Heart left ventricle (tissue), 16 donors: Measurements from ENCODE around the gene PURB. TPM values are rescaled to one million over a fixed set of nuclear protein-coding genes. Genes with fewer than 3 reads are reported as not detected.
"Not testable (repeated sequence)": the region's sequence is repeated elsewhere in the genome, so short reads cannot be mapped to it uniquely, and the experiment has no call there.

ENCODE experiments used
- ATAC-seq, 4 donors: fragments of 200-7000 bp; cut with Tn5 transposase; one replicate each; pipeline ENCODE4 v1.9.1; 2020 to 2022; ENCODE audit warnings: moderate library complexity in 4 of 4, mild to moderate bottlenecking in 3 of 4, moderate number of reproducible peaks in 1 of 4
- DNase-seq, 5 donors: peaks; one replicate each; pipeline ENCODE4 v3.0.0-alpha.2; 2020
- H3K27ac ChIP-seq, 12 donors: fragments of 200-600 bp; sonication (generic) in 4 of 12; one replicate each; pipeline versions ENCODE4 v1.5.0 to v1.8.0; 2016 to 2022; ENCODE audit warnings: mild to moderate bottlenecking in 2 of 12
- H3K27me3 ChIP-seq, 9 donors: fragments of 200-600 bp; sonication (generic) in 2 of 9; one replicate each; pipeline versions ENCODE4 v1.5.1 to v1.8.0; 2016 to 2022; ENCODE audit warnings: mild to moderate bottlenecking in 3 of 9
- H3K36me3 ChIP-seq, 9 donors: fragments of 200-600 bp; sonication (generic) in 2 of 9; one replicate each; pipeline versions ENCODE4 v1.5.0 to v1.8.0; 2018 to 2022; ENCODE audit warnings: mild to moderate bottlenecking in 2 of 9
- H3K4me1 ChIP-seq, 12 donors: fragments of 200-600 bp; sonication (generic) in 4 of 12; one replicate each; pipeline versions ENCODE4 v1.5.0 to v1.8.0; 2016 to 2022; ENCODE audit warnings: mild to moderate bottlenecking in 3 of 12
- H3K4me3 ChIP-seq, 12 donors: fragments of 200-600 bp; sonication (generic) in 4 of 12; one replicate each; pipeline versions ENCODE4 v1.5.0 to v1.8.0; 2017 to 2022; ENCODE audit warnings: mild to moderate bottlenecking in 9 of 12, moderate library complexity in 4 of 12
- H3K9me3 ChIP-seq, 12 donors: fragments of 200-600 bp; sonication (generic) in 4 of 12; one replicate each; pipeline versions ENCODE4 v1.5.0 to v1.8.0; 2016 to 2022; ENCODE audit warnings: mild to moderate bottlenecking in 1 of 12
- CTCF ChIP-seq, 12 donors: fragments of 200-600 bp; sonication (generic) in 4 of 12; IDR thresholded peaks; one replicate each; pipeline versions ENCODE4 v1.5.0 to v1.8.0; 2018 to 2022; ENCODE audit warnings: antibody characterized with exemption in 12 of 12, mild to moderate bottlenecking in 5 of 12
- POLR2A ChIP-seq, 2 donors: fragments of 450-650 bp; IDR thresholded peaks; one replicate each; pipeline ENCODE4 v1.6.1; 2017; ENCODE audit warnings: antibody characterized with exemption in 2 of 2, mild to moderate bottlenecking in 2 of 2, moderate library complexity in 2 of 2
- WGBS, 4 donors: extraction: QIAGEN DNeasy Blood & Tissue Kit in 2 of 4; methylation state at CpG; one replicate each; pipeline versions ENCODE4 v1.1.5 to v1.1.7; 2013 to 2018; 5-methylcytosine and 5-hydroxymethylcytosine counted together
- intact Hi-C, 10 donors: fragments of 100-400 bp; cut with DNase I; formaldehyde crosslinking; loops; one replicate each; pipeline versions ENCODE4 v1.11.1 to v1.14.2; 2022
- polyA plus RNA-seq, 2 donors: library from polyadenylated mRNA; stranded (reverse); fragments of 200-250 nt; gene quantifications; one replicate each; pipeline ENCODE4 v1.2.3, GENCODE V29; 2013
- total RNA-seq, 9 donors: library from RNA; depleted of rRNA in 2 of 9; stranded (reverse); fragments of >200 nt in 2 of 9; fragmentation: NEBNext Ultra II Directional in 3 of 9; extraction: Animal tissue kit (Norgen Biotek cat#: 25700) in 3 of 9; gene quantifications; one replicate each; pipeline versions ENCODE4 v1.1.0 to v1.2.4, GENCODE V29; 2016 to 2023
- donor health status: ischemic (EF 13 %, LVEDD 7.1; RV severe dilation, severe dysfunction).
- donor health status: healthy with polysubstance abuse.
- donor health status: DM: no; HTN: yes; CAD: no.
- donor health status: DM: no; HTN: no; CAD: no.
- donor health status: ischemic (EF 25% LVEDD 6.9; RV normal size, moderate dysfunction).
- donor health status: ischemic (EF 25% LVEDD 5.7; RV mildly dilated, moderate dysfunction).
- donor health status: healthy.
- donor health status: DM: yes; HTN: yes; CAD: no.
- donor health status: ischemic (EF 35%, LVEDD 5.7; RV mildly dilated, moderate dysfunction).
- donor health status: nonischemic (EF 11% LVEDD 7.7; RV severe dilation, severe dysfunction).
- donor health status: DM: yes; HTN: yes; CAD: no.
- donor health status: PGD.
- donor health status: ischemic (EF 29% LVEDD 5.4; RV normal size, mild dysfunction).
- donor health status: nonischemic (EF 23%, LVEDD 6.1; RV moderate dilation, normal function).

The PURB gene
- total and polyA plus RNA-seq, 11 donors, result 5.5 to 19.4 (median 15.7) TPM

- DNase-seq, result peak; percentile 100
- intact Hi-C loops, result loop anchor here (1.0 to 10.0 kb wide), 15 partner anchors 34 to 357 kb away; partner anchors contain the start of genes PPIA (in 5 of the 10), OGDH (in 4 of the 10), ZMIZ2 (in 2 of the 10) and NUDCD3 (in 1 of the 10)
- H3K9me3 ChIP-seq, result no peaks in the 10 kb centered on the region
- peak; percentile 84 to 88 for TF ChIP-seq POLR2A (IDR thresholded peaks at IDR 0.05)
- peak in 3 of 12 donors; percentile 6 to 26 (median 9) for TF ChIP-seq CTCF (IDR thresholded peaks at IDR 0.05)
- no peaks in the 10 kb centered on the region for H3K27me3 ChIP-seq
- peak; percentile 94 to 97 (median 97) for ATAC-seq
- WGBS, 4 donors, result 0 to 1% (median 1%) methylated on average over 34 to 70 of the region's 70 CpGs
- H3K27ac ChIP-seq, result peak within 1 kb of the TSS; percentile 70 to 99 (median 97)
- H3K4me3 ChIP-seq, result peak within 1 kb of the TSS; percentile 52 to 85 (median 70)
- peaks cover 0 to 6% (median 0%) of the 10 kb centered on the region in 9 donors for H3K36me3 ChIP-seq
- H3K4me1 ChIP-seq, result peaks cover 0 to 41% (median 33%) of the 10 kb centered on the region in 12 donors
These were observed 37.3 kb downstream of the PURB start, which contains the start of gene H2AZ2 for GRCh38 chr7:44847920-44848634. Gene H2AZ2 (minus strand): TSS chr7:44848087. CDS start chr7:44847971, 116 bp downstream.

- DNase-seq (peak; percentile 89 to 95 (median 89)), ATAC-seq (peak; percentile 23 to 87 (median 75))
- H3K9me3 ChIP-seq, result no peaks in the 10 kb centered on the region
- WGBS, 4 donors, result 0 to 1% (median 0%) methylated on average over 18 to 36 of the region's 36 CpGs
- H3K27me3 ChIP-seq, result no peaks in the 10 kb centered on the region
- peak overlapping the region; percentile 70 to 99 (median 97) for H3K27ac ChIP-seq
- peak overlapping the region; percentile 52 to 85 (median 70) for H3K4me3 ChIP-seq
- H3K36me3 ChIP-seq, result peaks cover 0 to 10% (median 0%) of the 10 kb centered on the region in 9 donors
- intact Hi-C loops, result loop anchor here (1.0 to 10.0 kb wide), 12 partner anchors 35 to 263 kb away; partner anchors contain the start of genes PPIA (in 4 of the 10), OGDH (in 3 of the 10) and ZMIZ2 (in 2 of the 10)
- H3K4me1 ChIP-seq, result peaks cover 0 to 46% (median 38%) of the 10 kb centered on the region in 12 donors
- TF ChIP-seq POLR2A (IDR thresholded peaks at IDR 0.05) (no peak), CTCF (IDR thresholded peaks at IDR 0.05) (peak; percentile 80 to 99 (median 94))
These were observed 37.8 kb downstream of the PURB start for GRCh38 chr7:44847509-44847919.

GRCh38 chr7:44846816-44847508 is 38.4 kb downstream of the PURB start:
- 0 to 2% (median 0%) methylated on average over 12 of the region's 12 CpGs for WGBS, 4 donors
- TF ChIP-seq CTCF (IDR thresholded peaks at IDR 0.05), result no peak
- TF ChIP-seq POLR2A (IDR thresholded peaks at IDR 0.05), result no peak

GRCh38 chr7:44846390-44846789 is 38.9 kb downstream of the PURB start:
- H3K4me1 ChIP-seq, result peaks cover 0 to 57% (median 45%) of the 10 kb centered on the region in 12 donors
- not testable (repeated sequence) for H3K27me3 ChIP-seq, ATAC-seq, DNase-seq, H3K9me3 ChIP-seq
- peak overlapping the region in 11 of 12 donors; percentile 89 to 99 (median 97) for H3K27ac ChIP-seq
- WGBS, 4 donors, result 45 to 63% (median 55%) methylated on average over 11 of the region's 11 CpGs
- intact Hi-C loops, result loop anchor here (2.0 to 10.0 kb wide), 10 partner anchors 36 to 262 kb away; partner anchors contain the start of genes PPIA (in 4 of the 10), OGDH (in 2 of the 10) and ZMIZ2 (in 2 of the 10)
- H3K36me3 ChIP-seq, result peaks cover 0 to 20% (median 7%) of the 10 kb centered on the region in 9 donors
- H3K4me3 ChIP-seq, result peak overlapping the region; percentile 52 to 85 (median 70)

More at GRCh38 chr7:44846816-44847508, 38.4 kb downstream of the PURB start:
- no peak for ATAC-seq
- Histone ChIP-seq H3K27me3 (no peaks in the 10 kb centered on the region), H3K36me3 (peaks cover 0 to 15% (median 1%) of the 10 kb centered on the region in 9 donors), H3K27ac (peak overlapping the region; percentile 70 to 99 (median 97)), H3K4me1 (peaks cover 0 to 52% (median 44%) of the 10 kb centered on the region in 12 donors), H3K9me3 (no peaks in the 10 kb centered on the region), H3K4me3 (peak overlapping the region; percentile 52 to 85 (median 70))
- intact Hi-C loops, result loop anchor here (1.0 to 10.0 kb wide), 12 partner anchors 35 to 262 kb away; partner anchors contain the start of genes PPIA (in 4 of the 10), OGDH (in 3 of the 10) and ZMIZ2 (in 2 of the 10)
- DNase-seq, result no peak
